Activated T-cell treated with anti-CD3 and anti-CD28 coated beads, Interleukin-2, amount 50 U/mL, for 1 hour (primary cell): ENCODE results near the gene IQCK.

Source experiments
- DNase-seq: peaks from one replicate; pipeline ENCODE4 v3.0.0-alpha.2; 2020

Gene IQCK

GRCh38 chr16:19722269-19722952, 4.3 kb downstream of the IQCK start:
- no peak for DNase-seq

GRCh38 chr16:19722981-19723380, 4.9 kb downstream of the IQCK start:
- DNase-seq, result no peak

GRCh38 chr16:19728636-19728965, 10.5 kb downstream of the IQCK start:
- no peak for DNase-seq

- no peak for DNase-seq
Observed at GRCh38 chr16:19733551-19733950, 15.5 kb downstream of the IQCK start.

- no peak for DNase-seq
Observed at GRCh38 chr16:19735074-19735867, 17.2 kb downstream of the IQCK start.

- DNase-seq, result no peak
Observed at GRCh38 chr16:19737306-19738038, 19.4 kb downstream of the IQCK start.

GRCh38 chr16:19741354-19741753, 23.3 kb downstream of the IQCK start:
- no peak for DNase-seq

- DNase-seq, result no peak
Observed at GRCh38 chr16:19743816-19744159, 25.7 kb downstream of the IQCK start.

- DNase-seq, result no peak
Observed at GRCh38 chr16:19744670-19745069, 26.6 kb downstream of the IQCK start.

GRCh38 chr16:19745286-19746010, 27.4 kb downstream of the IQCK start:
- no peak for DNase-seq

- no peak for DNase-seq
Observed at GRCh38 chr16:19746561-19746960, 28.5 kb downstream of the IQCK start.

GRCh38 chr16:19748389-19749168, 30.5 kb downstream of the IQCK start:
- no peak for DNase-seq

- no peak for DNase-seq
Observed at GRCh38 chr16:19749571-19750080, 31.6 kb downstream of the IQCK start.

GRCh38 chr16:19751478-19752385, 33.7 kb downstream of the IQCK start:
- DNase-seq, result no peak

GRCh38 chr16:19753815-19754643, 36.0 kb downstream of the IQCK start:
- no peak for DNase-seq

GRCh38 chr16:19754644-19755036, 36.6 kb downstream of the IQCK start:
- no peak for DNase-seq

- no peak for DNase-seq
Observed at GRCh38 chr16:19755268-19755667, 37.2 kb downstream of the IQCK start.

- no peak for DNase-seq
Observed at GRCh38 chr16:19757026-19757425, 39.0 kb downstream of the IQCK start.

GRCh38 chr16:19757762-19758595, 39.9 kb downstream of the IQCK start:
- DNase-seq, result no peak
